Testis (tissue), 2 donors: ENCODE results near the gene SNAI1.

Experiments used
- POLR2A ChIP-seq: fragments of 450-650 bp; IDR thresholded peaks from one replicate; pipeline ENCODE4 v1.6.1; 2017; ENCODE audit warnings: antibody characterized with exemption, mild to moderate bottlenecking, moderate library complexity
- TF ChIP-seq, protein P1 (sequence below), 3 experiments: fragments of 450-650 bp in 2 of 3; fragments of 200-600 bp in 1 of 3; sonication (generic) in 1 of 3; IDR thresholded peaks; one replicate each; pipeline ENCODE4 v1.5.1; 2016 to 2019; ENCODE audit warnings: antibody characterized with exemption in 3 of 3, mild to moderate bottlenecking in 2 of 3, moderate library complexity in 1 of 3

DNA sequence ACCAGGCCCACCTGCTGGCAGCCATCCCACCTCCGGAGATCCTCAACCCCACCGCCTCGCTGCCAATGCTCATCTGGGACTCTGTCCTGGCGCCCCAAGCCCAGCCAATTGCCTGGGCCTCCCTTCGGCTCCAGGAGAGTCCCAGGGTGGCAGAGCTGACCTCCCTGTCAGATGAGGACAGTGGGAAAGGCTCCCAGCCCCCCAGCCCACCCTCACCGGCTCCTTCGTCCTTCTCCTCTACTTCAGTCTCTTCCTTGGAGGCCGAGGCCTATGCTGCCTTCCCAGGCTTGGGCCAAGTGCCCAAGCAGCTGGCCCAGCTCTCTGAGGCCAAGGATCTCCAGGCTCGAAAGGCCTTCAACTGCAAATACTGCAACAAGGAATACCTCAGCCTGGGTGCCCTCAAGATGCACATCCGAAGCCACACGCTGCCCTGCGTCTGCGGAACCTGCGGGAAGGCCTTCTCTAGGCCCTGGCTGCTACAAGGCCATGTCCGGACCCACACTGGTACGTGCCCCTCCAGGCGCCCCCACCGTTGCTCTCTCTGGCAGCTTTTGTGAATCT lies 1.1 kb downstream of the SNAI1 start:
- TF ChIP-seq, protein P1, sequence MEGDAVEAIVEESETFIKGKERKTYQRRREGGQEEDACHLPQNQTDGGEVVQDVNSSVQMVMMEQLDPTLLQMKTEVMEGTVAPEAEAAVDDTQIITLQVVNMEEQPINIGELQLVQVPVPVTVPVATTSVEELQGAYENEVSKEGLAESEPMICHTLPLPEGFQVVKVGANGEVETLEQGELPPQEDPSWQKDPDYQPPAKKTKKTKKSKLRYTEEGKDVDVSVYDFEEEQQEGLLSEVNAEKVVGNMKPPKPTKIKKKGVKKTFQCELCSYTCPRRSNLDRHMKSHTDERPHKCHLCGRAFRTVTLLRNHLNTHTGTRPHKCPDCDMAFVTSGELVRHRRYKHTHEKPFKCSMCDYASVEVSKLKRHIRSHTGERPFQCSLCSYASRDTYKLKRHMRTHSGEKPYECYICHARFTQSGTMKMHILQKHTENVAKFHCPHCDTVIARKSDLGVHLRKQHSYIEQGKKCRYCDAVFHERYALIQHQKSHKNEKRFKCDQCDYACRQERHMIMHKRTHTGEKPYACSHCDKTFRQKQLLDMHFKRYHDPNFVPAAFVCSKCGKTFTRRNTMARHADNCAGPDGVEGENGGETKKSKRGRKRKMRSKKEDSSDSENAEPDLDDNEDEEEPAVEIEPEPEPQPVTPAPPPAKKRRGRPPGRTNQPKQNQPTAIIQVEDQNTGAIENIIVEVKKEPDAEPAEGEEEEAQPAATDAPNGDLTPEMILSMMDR (IDR thresholded peaks at IDR 0.05) = no peak
- no peak for TF ChIP-seq POLR2A
